A549 (cell line): ENCODE measurements around the gene EGFL7. TPM values are rescaled to one million over a fixed set of nuclear protein-coding genes. Genes with fewer than 3 reads are reported as not detected.

Source experiments
- ATAC-seq, 2 experiments: fragments of 200-7000 bp in 1 of 2; fragments of >200 bp in 1 of 2; cut with Nextera tagmentation in 1 of 2; cut with Tn5 transposase in 1 of 2; 3 replicates each; pipeline versions ENCODE4 v1.8.0 to v1.9.1; 2018 to 2020; ENCODE audit warnings: mild to moderate bottlenecking in 1 of 2, moderate library complexity in 1 of 2
- CTCF ChIA-PET: fragments of 300-600 bp; sonication (Branson Sonifier 250); formaldehyde crosslinking; extraction: SDS; loops from one replicate; lab custom pipeline; 2021; ENCODE audit warnings: antibody characterized with exemption, inconsistent platforms; lab: Yijun Ruan, JAX
- POLR2A ChIA-PET: fragments of 350-600 bp; formaldehyde crosslinking; extraction: SDS; loops from one replicate; lab custom pipeline; 2021; ENCODE audit warnings: antibody characterized with exemption, inconsistent platforms; lab: Yijun Ruan, JAX
- DNase-seq, 2 experiments: peaks; one replicate each; pipeline versions ENCODE4 v3.0.0 to v3.0.0-alpha.2; 2011 to 2016; ENCODE audit warnings: low read depth in 1 of 2, low spot score in 1 of 2
- FAIRE-seq: peaks from 2 replicates; lab custom pipeline; 2011; peaks lifted over from hg19 to GRCh38; lab: Jason Lieb, UNC
- H3K27ac ChIP-seq, 2 experiments: fragments of >200 bp; sonication (Bioruptor Twin); formaldehyde crosslinking; 3 replicates each; pipeline ENCODE4 v1.5.1; 2016 to 2017
- H3K4me1 ChIP-seq: fragments of >200 bp; sonication (Bioruptor Twin); formaldehyde crosslinking; 3 replicates; pipeline ENCODE4 v1.6.1; 2016
- H3K4me2 ChIP-seq: fragments of >200 bp; sonication (Bioruptor Twin); formaldehyde crosslinking; 3 replicates; pipeline ENCODE4 v1.6.1; 2016
- H3K4me3 ChIP-seq: fragments of >200 bp; sonication (Bioruptor Twin); formaldehyde crosslinking; 3 replicates; pipeline ENCODE4 v1.5.1; 2016
- H3K9me3 ChIP-seq: fragments of >200 bp; sonication (Bioruptor Twin); formaldehyde crosslinking; 3 replicates; pipeline ENCODE4 v1.6.1; 2016
- ATOH8 ChIP-seq: fragments of 250-450 bp; sonication (Bioruptor Pico); IDR thresholded peaks from 2 replicates; pipeline ENCODE4 v1.5.0; 2020; ENCODE audit warnings: low read depth, mild to moderate bottlenecking, moderate library complexity
- BCL3 ChIP-seq: fragments of >200 bp; sonication (Bioruptor Twin); formaldehyde crosslinking; IDR thresholded peaks from 3 replicates; pipeline ENCODE4 v1.6.1; 2016
- CBX2 ChIP-seq: fragments of 200-600 bp; sonication (generic); IDR thresholded peaks from 2 replicates; pipeline ENCODE4 v1.6.1; 2016; ENCODE audit warnings: low read depth, mild to moderate bottlenecking, borderline replicate concordance
- CEBPB ChIP-seq, 2 experiments: fragments of >200 bp in 1 of 2; sonication (Bioruptor Twin) in 1 of 2; formaldehyde crosslinking in 1 of 2; IDR thresholded peaks; 2 replicates each; pipeline ENCODE4 v1.6.1; 2012 to 2016
- CTCF ChIP-seq: fragments of >200 bp; sonication (Bioruptor Twin); formaldehyde crosslinking; IDR thresholded peaks from 3 replicates; pipeline ENCODE4 v1.5.1; 2016
- EP300 ChIP-seq, 2 experiments: fragments of >200 bp; sonication (Bioruptor Twin); formaldehyde crosslinking; IDR thresholded peaks; 2 replicates in 1 of 2; 3 replicates in 1 of 2; pipeline ENCODE4 v1.6.1; 2016 to 2017
- FOSB ChIP-seq: fragments of 250-450 bp; sonication (Bioruptor Pico); IDR thresholded peaks from 2 replicates; pipeline ENCODE4 v1.5.0; 2020; ENCODE audit warnings: mild to moderate bottlenecking, moderate library complexity
- FOXS1 ChIP-seq: fragments of 250-450 bp; sonication (Bioruptor Pico); IDR thresholded peaks from 2 replicates; pipeline ENCODE4 v1.5.0; 2020; ENCODE audit warnings: mild to moderate bottlenecking, moderate library complexity
- GATA3 ChIP-seq: IDR thresholded peaks from 2 replicates; pipeline ENCODE4 v1.6.1; 2012; ENCODE audit warnings: borderline replicate concordance
- HDAC2 ChIP-seq: fragments of 200-600 bp; sonication (generic); IDR thresholded peaks from 2 replicates; pipeline ENCODE4 v1.6.1; 2016
- HES2 ChIP-seq: fragments of >200 bp; sonication (Bioruptor Twin); formaldehyde crosslinking; IDR thresholded peaks from 2 replicates; pipeline ENCODE4 v1.6.1; 2016
- HOXA7 ChIP-seq: fragments of 250-450 bp; sonication (Bioruptor Pico); IDR thresholded peaks from 2 replicates; pipeline ENCODE4 v1.5.0; 2020; ENCODE audit warnings: mild to moderate bottlenecking, moderate library complexity
- NR3C1 ChIP-seq: fragments of >200 bp; sonication (Bioruptor Twin); formaldehyde crosslinking; IDR thresholded peaks from 3 replicates; pipeline ENCODE4 v1.6.1; 2017
- REST ChIP-seq: fragments of 200-600 bp; sonication (generic); IDR thresholded peaks from 2 replicates; pipeline ENCODE4 v1.6.1; 2016; ENCODE audit warnings: antibody characterized with exemption, mild to moderate bottlenecking, moderate library complexity
- RNF2 ChIP-seq: fragments of 200-600 bp; sonication (generic); IDR thresholded peaks from 2 replicates; pipeline ENCODE4 v1.6.1; 2016; ENCODE audit warnings: low read depth, mild to moderate bottlenecking, antibody characterized with exemption, moderate library complexity, borderline replicate concordance
- WGBS: methylation state at CpG from one replicate; pipeline ENCODE4 v1.1.6; 2017; ENCODE audit errors: missing lambda C conversion rate; 5-methylcytosine and 5-hydroxymethylcytosine counted together
- polyA plus RNA-seq, 4 experiments: library from polyadenylated mRNA; depleted of rRNA in 3 of 4; stranded (reverse); fragments of >200 nt; fragmentation: RNase III in 1 of 4; extraction: RNeasy Plus Mini Kit Qiagen cat#74134 plus additional on column Dnase treatment in 1 of 4; gene quantifications; 2 replicates in 3 of 4; 3 replicates in 1 of 4; pipeline ENCODE4 v1.2.3, GENCODE V29; 2011 to 2017

EGFL7 gene
- polyA plus RNA-seq, 2 of the 4 experiments (the other 2 are of a cell fraction): 19.9 to 34.4 TPM

GRCh38 chr9:136626740-136627642 is 35.7 kb upstream of the EGFL7 start:
- FAIRE-seq (no peak), DNase-seq (peak in 1 of 2 experiments; percentile 57), ATAC-seq (peak in 1 of 2 experiments; percentile 10; a peak in 1 of 6 replicates)
- Histone ChIP-seq H3K4me2 (peak overlapping the region; percentile 23; the same call in 1 of the 3 replicates), H3K4me3 (no peak overlapping the region), H3K4me1 (peaks cover 40% of the 10 kb centered on the region), H3K9me3 (no peaks in the 10 kb centered on the region), H3K27ac (peak overlapping the region in 1 of 2 experiments; percentile 28; a peak in 3 of 6 replicates)
- POLR2A ChIA-PET: interaction anchor here (0.8 to 2.5 kb wide), 2 partner anchors 143 kb away, joined by 4 to 17 read pairs; no protein-coding TSS in a partner anchor
- 58% methylated on average over 15 of the region's 25 CpGs for WGBS
- TF ChIP-seq EP300 (IDR thresholded peaks at IDR 0.05) (no peak), BCL3 (no peak), HOXA7 (CRISPR knock-in tag) (no peak), ATOH8 (CRISPR knock-in tag) (no peak), RNF2 (no peak), CEBPB (IDR thresholded peaks at IDR 0.05) (no peak), FOXS1 (CRISPR knock-in tag) (no peak), REST (no peak), HDAC2 (no peak), NR3C1 (no peak)
- CTCF ChIA-PET: interaction anchor here (0.8 to 10.1 kb wide), 19 partner anchors 12 to 264 kb away, joined by 3 to 776 read pairs (median 5); no protein-coding TSS in a partner anchor

- H3K4me1 ChIP-seq: peaks cover 40% of the 10 kb centered on the region
- no peaks in the 10 kb centered on the region for H3K9me3 ChIP-seq
- H3K4me2 ChIP-seq: no peak overlapping the region
- CTCF ChIA-PET: interaction anchor here (0.8 to 10.1 kb wide), 10 partner anchors 14 to 194 kb away, joined by 3 to 776 read pairs (median 6); no protein-coding TSS in a partner anchor
- POLR2A ChIA-PET: interaction anchor here (0.8 kb wide), 1 partner anchor 144 kb away, joined by 4 read pairs; no protein-coding TSS in a partner anchor
- H3K4me3 ChIP-seq: no peak overlapping the region
- WGBS: 77% methylated on average over 12 of the region's 17 CpGs
- H3K27ac ChIP-seq: no peak overlapping the region
- ATAC-seq (no peak), FAIRE-seq (no peak), DNase-seq (no peak)
- TF ChIP-seq CEBPB (IDR thresholded peaks at IDR 0.05) (no peak), CBX2 (no peak), HES2 (no peak), GATA3 (no peak), BCL3 (no peak), FOSB (CRISPR knock-in tag) (no peak), CTCF (no peak)
These were observed 35.0 kb upstream of the EGFL7 start for GRCh38 chr9:136627703-136628102.
